ENCODE data around the gene WDR86. TPM values are rescaled to one million over a fixed set of nuclear protein-coding genes. Genes with fewer than 3 reads are reported as not detected.

The WDR86 gene
- total RNA-seq, 4 donors from 2014 or later, result 8.3 to 51.2 (median 15.6) TPM

GRCh38 chr7:151447901-151448260 is 38.0 kb upstream of the WDR86 start:
- TF ChIP-seq, protein P1, sequence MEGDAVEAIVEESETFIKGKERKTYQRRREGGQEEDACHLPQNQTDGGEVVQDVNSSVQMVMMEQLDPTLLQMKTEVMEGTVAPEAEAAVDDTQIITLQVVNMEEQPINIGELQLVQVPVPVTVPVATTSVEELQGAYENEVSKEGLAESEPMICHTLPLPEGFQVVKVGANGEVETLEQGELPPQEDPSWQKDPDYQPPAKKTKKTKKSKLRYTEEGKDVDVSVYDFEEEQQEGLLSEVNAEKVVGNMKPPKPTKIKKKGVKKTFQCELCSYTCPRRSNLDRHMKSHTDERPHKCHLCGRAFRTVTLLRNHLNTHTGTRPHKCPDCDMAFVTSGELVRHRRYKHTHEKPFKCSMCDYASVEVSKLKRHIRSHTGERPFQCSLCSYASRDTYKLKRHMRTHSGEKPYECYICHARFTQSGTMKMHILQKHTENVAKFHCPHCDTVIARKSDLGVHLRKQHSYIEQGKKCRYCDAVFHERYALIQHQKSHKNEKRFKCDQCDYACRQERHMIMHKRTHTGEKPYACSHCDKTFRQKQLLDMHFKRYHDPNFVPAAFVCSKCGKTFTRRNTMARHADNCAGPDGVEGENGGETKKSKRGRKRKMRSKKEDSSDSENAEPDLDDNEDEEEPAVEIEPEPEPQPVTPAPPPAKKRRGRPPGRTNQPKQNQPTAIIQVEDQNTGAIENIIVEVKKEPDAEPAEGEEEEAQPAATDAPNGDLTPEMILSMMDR (IDR thresholded peaks at IDR 0.05; ENCODE audit: low read depth), result no peak

DNA sequence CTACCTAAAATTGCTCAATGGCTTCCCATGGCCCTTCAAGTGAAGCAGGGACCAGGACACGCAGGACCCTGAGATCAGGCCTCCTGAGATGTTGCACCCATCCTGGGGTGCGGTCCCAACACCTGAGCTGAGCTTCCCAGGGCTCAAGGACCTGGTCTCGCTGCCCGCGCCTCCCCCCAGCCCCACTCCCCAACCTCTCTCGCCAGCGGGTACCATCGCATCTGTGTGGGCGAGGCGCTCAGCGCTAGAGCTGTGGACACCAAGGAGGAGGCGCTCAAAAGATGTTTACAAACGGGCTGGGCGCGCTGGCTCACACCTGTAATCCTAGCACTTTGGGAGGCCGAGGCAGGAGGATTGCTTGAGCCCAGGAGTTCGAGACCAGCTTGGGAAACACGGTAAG is 37.5 kb upstream of the WDR86 start:
- TF ChIP-seq, protein P1 (IDR thresholded peaks at IDR 0.05; ENCODE audit: low read depth), result no peak

GRCh38 chr7:151446412-151446811 is 36.6 kb upstream of the WDR86 start:
- TF ChIP-seq, protein P1 (IDR thresholded peaks at IDR 0.05; ENCODE audit: low read depth), result no peak

DNA sequence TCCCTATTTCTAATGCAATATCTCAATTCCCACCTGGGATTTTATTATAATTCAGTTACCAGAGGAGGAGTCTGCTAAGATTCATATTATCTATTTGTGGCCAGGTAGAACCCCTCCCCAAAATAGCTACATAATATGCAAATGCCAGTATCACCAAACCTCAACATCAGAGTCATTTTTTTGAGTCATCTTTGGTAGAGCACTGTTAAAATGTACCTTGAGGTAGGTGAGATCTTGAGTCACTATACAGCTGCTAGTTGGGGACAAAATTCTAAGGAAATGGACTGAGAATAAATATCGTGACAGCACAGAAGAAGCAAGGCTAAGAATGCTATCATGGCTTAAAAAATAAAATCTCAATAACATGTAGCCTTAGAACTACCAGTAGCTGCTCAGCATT is 34.8 kb upstream of the WDR86 start:
- TF ChIP-seq, protein P1 (IDR thresholded peaks at IDR 0.05; ENCODE audit: low read depth), result no peak

DNA sequence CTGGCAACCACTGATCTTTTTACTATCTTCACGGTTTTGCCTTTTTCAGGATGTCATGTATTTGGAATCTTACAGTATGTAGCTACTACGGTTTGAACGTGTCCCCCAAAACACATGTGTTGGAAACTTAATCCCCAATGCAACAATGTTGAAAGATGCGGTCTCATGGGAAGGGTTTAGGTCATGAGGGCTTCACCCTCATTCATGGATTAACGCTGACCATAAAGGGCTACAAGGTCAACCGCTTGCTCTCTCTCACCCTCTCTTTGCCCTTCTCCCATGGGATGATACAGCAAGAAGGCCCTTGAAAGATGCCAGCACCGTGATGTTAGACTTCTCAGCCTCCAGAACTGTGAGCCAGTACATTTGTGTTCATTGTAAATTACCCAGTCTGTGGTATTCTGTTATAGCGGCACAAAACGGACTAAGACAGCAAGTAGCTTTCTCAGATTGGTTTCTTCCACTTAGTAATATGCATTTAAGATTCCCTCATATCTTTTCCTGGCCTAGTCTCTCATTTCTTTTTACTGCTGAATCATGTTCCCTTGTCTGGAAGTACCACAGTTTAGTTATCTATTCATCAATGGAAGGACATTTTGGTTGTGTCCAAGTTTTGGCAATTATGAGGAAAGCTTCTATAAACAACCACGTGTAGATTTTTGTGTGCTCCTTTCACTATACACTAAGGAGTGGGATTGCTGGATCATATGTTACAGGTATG is 33.1 kb upstream of the WDR86 start:
- TF ChIP-seq, protein P1 (IDR thresholded peaks at IDR 0.05; ENCODE audit: low read depth), result no peak

GRCh38 chr7:151440799-151441445 is 31.1 kb upstream of the WDR86 start:
- TF ChIP-seq, protein P1 (IDR thresholded peaks at IDR 0.05; ENCODE audit: low read depth), result no peak

- TF ChIP-seq, protein P1 (IDR thresholded peaks at IDR 0.05; ENCODE audit: low read depth), result no peak
Measured at GRCh38 chr7:151439855-151440798, 30.3 kb upstream of the WDR86 start, which contains the start of gene CRYGN. TSS of gene CRYGN (minus strand) at chr7:151440141. CDS start at chr7:151439917, 224 bp downstream.

Measured in subcutaneous adipose tissue (tissue), 4 donors.